ENCODE data around the gene PA2G4. TPM values are rescaled to one million over a fixed set of nuclear protein-coding genes. Genes with fewer than 3 reads are reported as not detected.
"Not testable (repeated sequence)": the region's sequence is repeated elsewhere in the genome, so short reads cannot be mapped to it uniquely, and the experiment has no call there.

Gene PA2G4
- polyA plus RNA-seq (2011; rRNA removed) (452 and 717 TPM in 2 replicates), polyA plus RNA-seq (2017; fragmentation: RNase III; extraction: RNeasy Plus Mini Kit Qiagen cat#74134 plus additional on column Dnase treatment) (405 to 477 TPM (median 415 TPM) in 3 replicates), polyA minus RNA-seq (2011; rRNA and poly(A)+ RNA removed) (145 TPM in 2 replicates)
- polyA plus RNA-seq (2012; cell fraction: cytosol; rRNA removed) = 327 and 400 TPM in 2 replicates
- 218 and 244 TPM in 2 replicates for polyA plus RNA-seq (2012; cell fraction: nucleus; rRNA removed)

DNA sequence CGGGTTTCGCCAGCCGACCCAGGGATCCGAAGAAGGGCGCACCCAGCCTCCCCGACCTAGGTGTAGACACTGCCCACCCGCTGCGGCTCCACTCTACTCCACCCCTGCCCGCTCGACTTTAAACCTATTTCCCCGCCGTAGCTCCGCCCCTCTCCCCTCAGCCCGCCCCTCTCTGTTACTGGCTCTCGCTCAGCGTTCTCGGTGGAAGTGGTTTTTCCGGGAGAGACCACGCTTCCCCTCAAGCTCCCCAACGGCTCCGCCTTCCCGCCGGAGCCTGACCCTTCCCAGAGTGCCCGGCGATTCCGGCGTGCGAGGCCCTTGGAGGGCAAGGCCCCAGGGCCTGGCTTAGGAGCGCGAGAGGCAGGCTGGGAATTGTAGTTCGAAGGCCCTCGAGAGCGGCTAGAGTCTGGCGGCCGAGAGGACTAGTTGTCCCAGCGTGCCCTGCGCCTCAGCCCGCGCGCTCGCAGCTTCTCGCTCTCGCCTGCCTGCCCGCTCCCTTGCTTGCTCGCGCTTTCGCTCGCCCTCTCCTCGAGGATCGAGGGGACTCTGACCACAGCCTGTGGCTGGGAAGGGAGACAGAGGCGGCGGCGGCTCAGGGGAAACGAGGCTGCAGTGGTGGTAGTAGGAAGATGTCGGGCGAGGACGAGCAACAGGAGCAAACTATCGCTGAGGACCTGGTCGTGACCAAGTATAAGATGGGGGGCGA, at the start of gene PA2G4:
Gene PA2G4, plus strand, starts transcription at position 451 of the 706 bp plus-strand sequence. Its CDS starts 179 bp downstream, at position 630.
- peak within 1 kb of the TSS; percentile 94 for H3K27ac ChIP-seq
- peaks cover 24% of the 10 kb centered on the region for H3K4me1 ChIP-seq
- H3K4me3 ChIP-seq = peak within 1 kb of the TSS; percentile 85
- under 1% methylated on average over 29 of the region's 60 CpGs for whole genome bisulfite sequencing (ENCODE audit: missing lambda C conversion rate)
- TF ChIP-seq, protein P1, sequence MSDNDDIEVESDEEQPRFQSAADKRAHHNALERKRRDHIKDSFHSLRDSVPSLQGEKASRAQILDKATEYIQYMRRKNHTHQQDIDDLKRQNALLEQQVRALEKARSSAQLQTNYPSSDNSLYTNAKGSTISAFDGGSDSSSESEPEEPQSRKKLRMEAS (IDR thresholded peaks at IDR 0.05) = peak; percentile 91
- peak; percentile 99 for TF ChIP-seq POLR2A (IDR thresholded peaks at IDR 0.05; ENCODE audit: low read length)
- TF ChIP-seq JUN (IDR thresholded peaks at IDR 0.05) = peak; percentile 52 to 92
- TF ChIP-seq E2F6 (IDR thresholded peaks at IDR 0.05; ENCODE audit: borderline replicate concordance, low read depth) = peak; percentile 90; the same call in 1 of the 2 replicates
- TF ChIP-seq MYC (IDR thresholded peaks at IDR 0.05; ENCODE audit: borderline replicate concordance, low read length) = peak; percentile 91
- TF ChIP-seq, protein P2, sequence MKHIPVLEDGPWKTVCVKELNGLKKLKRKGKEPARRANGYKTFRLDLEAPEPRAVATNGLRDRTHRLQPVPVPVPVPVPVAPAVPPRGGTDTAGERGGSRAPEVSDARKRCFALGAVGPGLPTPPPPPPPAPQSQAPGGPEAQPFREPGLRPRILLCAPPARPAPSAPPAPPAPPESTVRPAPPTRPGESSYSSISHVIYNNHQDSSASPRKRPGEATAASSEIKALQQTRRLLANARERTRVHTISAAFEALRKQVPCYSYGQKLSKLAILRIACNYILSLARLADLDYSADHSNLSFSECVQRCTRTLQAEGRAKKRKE (CRISPR knock-in tag; IDR thresholded peaks at IDR 0.05; ENCODE audit: low read depth) = no peak
- no peak for TF ChIP-seq ZC3H11A (IDR thresholded peaks at IDR 0.05)
- no peak for TF ChIP-seq KDM1A (IDR thresholded peaks at IDR 0.05; ENCODE audit: low read depth)
- TF ChIP-seq, protein P3, sequence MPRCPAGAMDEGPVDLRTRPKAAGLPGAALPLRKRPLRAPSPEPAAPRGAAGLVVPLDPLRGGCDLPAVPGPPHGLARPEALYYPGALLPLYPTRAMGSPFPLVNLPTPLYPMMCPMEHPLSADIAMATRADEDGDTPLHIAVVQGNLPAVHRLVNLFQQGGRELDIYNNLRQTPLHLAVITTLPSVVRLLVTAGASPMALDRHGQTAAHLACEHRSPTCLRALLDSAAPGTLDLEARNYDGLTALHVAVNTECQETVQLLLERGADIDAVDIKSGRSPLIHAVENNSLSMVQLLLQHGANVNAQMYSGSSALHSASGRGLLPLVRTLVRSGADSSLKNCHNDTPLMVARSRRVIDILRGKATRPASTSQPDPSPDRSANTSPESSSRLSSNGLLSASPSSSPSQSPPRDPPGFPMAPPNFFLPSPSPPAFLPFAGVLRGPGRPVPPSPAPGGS (IDR thresholded peaks at IDR 0.05) = peak; percentile 95
- TF ChIP-seq, protein P4, sequence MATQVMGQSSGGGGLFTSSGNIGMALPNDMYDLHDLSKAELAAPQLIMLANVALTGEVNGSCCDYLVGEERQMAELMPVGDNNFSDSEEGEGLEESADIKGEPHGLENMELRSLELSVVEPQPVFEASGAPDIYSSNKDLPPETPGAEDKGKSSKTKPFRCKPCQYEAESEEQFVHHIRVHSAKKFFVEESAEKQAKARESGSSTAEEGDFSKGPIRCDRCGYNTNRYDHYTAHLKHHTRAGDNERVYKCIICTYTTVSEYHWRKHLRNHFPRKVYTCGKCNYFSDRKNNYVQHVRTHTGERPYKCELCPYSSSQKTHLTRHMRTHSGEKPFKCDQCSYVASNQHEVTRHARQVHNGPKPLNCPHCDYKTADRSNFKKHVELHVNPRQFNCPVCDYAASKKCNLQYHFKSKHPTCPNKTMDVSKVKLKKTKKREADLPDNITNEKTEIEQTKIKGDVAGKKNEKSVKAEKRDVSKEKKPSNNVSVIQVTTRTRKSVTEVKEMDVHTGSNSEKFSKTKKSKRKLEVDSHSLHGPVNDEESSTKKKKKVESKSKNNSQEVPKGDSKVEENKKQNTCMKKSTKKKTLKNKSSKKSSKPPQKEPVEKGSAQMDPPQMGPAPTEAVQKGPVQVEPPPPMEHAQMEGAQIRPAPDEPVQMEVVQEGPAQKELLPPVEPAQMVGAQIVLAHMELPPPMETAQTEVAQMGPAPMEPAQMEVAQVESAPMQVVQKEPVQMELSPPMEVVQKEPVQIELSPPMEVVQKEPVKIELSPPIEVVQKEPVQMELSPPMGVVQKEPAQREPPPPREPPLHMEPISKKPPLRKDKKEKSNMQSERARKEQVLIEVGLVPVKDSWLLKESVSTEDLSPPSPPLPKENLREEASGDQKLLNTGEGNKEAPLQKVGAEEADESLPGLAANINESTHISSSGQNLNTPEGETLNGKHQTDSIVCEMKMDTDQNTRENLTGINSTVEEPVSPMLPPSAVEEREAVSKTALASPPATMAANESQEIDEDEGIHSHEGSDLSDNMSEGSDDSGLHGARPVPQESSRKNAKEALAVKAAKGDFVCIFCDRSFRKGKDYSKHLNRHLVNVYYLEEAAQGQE (IDR thresholded peaks at IDR 0.05) = peak; percentile 87
- TF ChIP-seq CHD2 (IDR thresholded peaks at IDR 0.05; ENCODE audit: low read length, partially characterized antibody) = peak; percentile 82
- TF ChIP-seq EP300 (IDR thresholded peaks at IDR 0.05) = no peak; a peak in 1 of 5 replicates
- no peak for TF ChIP-seq CEBPB (IDR thresholded peaks at IDR 0.05)
- no peak for TF ChIP-seq JUNB (IDR thresholded peaks at IDR 0.05)
- peak; percentile 98 to 99 for ATAC-seq
- no peaks in the 10 kb centered on the region for H3K9me3 ChIP-seq
- peak within 1 kb of the TSS; percentile 96 for H3K4me2 ChIP-seq
- ChIA-PET POLR2A (interaction anchor here (0.6 to 3.4 kb wide), 23 partner anchors 8 to 532 kb away, joined by 3 to 77 read pairs (median 5); partner anchors contain the start of genes CNPY2, ESYT1, ORMDL2 and PYM1), CTCF (interaction anchor here (0.8 to 4.1 kb wide), 12 partner anchors 8 to 107 kb away, joined by 3 to 23 read pairs (median 4); partner anchors contain the start of genes SMARCC2, SUOX and ZC3H10)
- FAIRE-seq = peak; percentile 76
- peak; percentile 99 for DNase-seq (ENCODE audit: low read depth in 1 of 2, low spot score in 1 of 2)

DNA sequence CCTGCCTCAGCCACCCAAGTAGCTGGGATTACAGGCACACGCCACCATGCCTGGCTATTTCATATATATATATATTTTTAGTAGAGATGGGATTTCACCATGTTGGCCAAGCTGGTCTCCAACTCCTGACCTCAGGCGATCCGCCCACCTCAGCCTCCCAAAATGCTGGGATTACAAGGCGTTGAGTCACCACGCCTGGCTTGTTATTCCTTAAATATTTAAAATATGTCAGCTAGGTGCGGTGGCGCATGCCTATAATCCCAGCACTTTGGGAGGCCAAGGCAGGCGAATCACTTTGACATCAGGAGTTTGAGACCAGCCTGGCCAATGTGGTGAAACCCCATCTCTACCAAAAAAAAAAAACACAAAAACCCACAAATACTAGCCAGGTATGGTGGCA, 44.4 kb upstream of the PA2G4 start:
- DNase-seq (ENCODE audit: low read depth in 1 of 2, low spot score in 1 of 2) (peak in 1 of 2 experiments; percentile 50), ATAC-seq (peak in 1 of 2 experiments; percentile 48; a peak in 3 of 6 replicates)
- H3K9me3 ChIP-seq, H3K4me2 ChIP-seq, H3K4me3 ChIP-seq, FAIRE-seq, H3K27ac ChIP-seq, POLR2A ChIA-PET, H3K4me1 ChIP-seq: not testable (repeated sequence)
- WGBS (ENCODE audit: missing lambda C conversion rate) = 52% methylated on average over 8 of the region's 8 CpGs
- CTCF ChIA-PET = interaction anchor here (0.6 to 2.7 kb wide), 8 partner anchors 8 to 66 kb away, joined by 3 to 10 read pairs (median 4); no protein-coding TSS in a partner anchor
